B cell (primary cell): ENCODE results near the gene DBP. TPM values are rescaled to one million over a fixed set of nuclear protein-coding genes. Genes with fewer than 3 reads are reported as not detected.

Experiments used
- ATAC-seq: fragments of 200-7000 bp; cut with Tn5 transposase; one replicate; pipeline ENCODE4 v1.10.0; 2021; ENCODE audit warnings: low read depth, mild to moderate bottlenecking, moderate number of reproducible peaks, moderate library complexity
- CTCF ChIA-PET: fragments of 350-600 bp; sonication (Branson Sonifier 250); formaldehyde crosslinking; loops from one replicate; lab custom pipeline; 2021; ENCODE audit warnings: antibody characterized with exemption, inconsistent platforms; lab: Charles Lee
- POLR2A ChIA-PET: fragments of 350-600 bp; sonication (Branson Sonifier 250); formaldehyde crosslinking; loops from one replicate; lab custom pipeline; 2021; ENCODE audit warnings: antibody characterized with exemption; lab: Charles Lee
- DNase-seq: peaks from one replicate; pipeline ENCODE4 v3.0.0; 2013
- H2AFZ ChIP-seq: 2 replicates; pipeline ENCODE4 v1.6.1; 2012; ENCODE audit warnings: mild to moderate bottlenecking, low read depth, low read length; ENCODE audit not compliant: insufficient read depth, poor library complexity, severe bottlenecking
- H3K27ac ChIP-seq, 2 donors: 1 replicate in 1 of 2; 2 replicates in 1 of 2; pipeline ENCODE4 v1.5.1; 2012 to 2013; ENCODE audit warnings: low read length in 2 of 2, mild to moderate bottlenecking in 2 of 2, moderate library complexity in 1 of 2
- H3K27me3 ChIP-seq, 4 experiments: fragments of 200-600 bp in 1 of 4; sonication (generic) in 1 of 4; replicated peaks in 1 of 4; 1 replicate in 2 of 4; 2 replicates in 2 of 4; pipeline versions ENCODE4 v1.6.1 to v1.7.0; 2013 to 2016; ENCODE audit warnings: low read length in 3 of 4, mild to moderate bottlenecking in 2 of 4, mixed read lengths in 1 of 4, moderate library complexity in 1 of 4; ENCODE audit not compliant: insufficient read depth in 4 of 4, control insufficient read depth in 3 of 4; ENCODE audit errors: control extremely low read depth in 1 of 4
- H3K36me3 ChIP-seq, 2 experiments: replicated peaks in 1 of 2; 1 replicate in 1 of 2; 2 replicates in 1 of 2; pipeline versions ENCODE4 v1.6.1 to v1.7.1; 2013; ENCODE audit warnings: low read length in 1 of 2; ENCODE audit not compliant: insufficient read depth in 2 of 2, control insufficient read depth in 1 of 2; ENCODE audit errors: control extremely low read depth in 1 of 2, extremely low read depth in 1 of 2
- H3K4me1 ChIP-seq, 2 donors: fragments of 200-600 bp in 1 of 2; sonication (generic) in 1 of 2; 1 replicate in 1 of 2; 2 replicates in 1 of 2; pipeline versions ENCODE4 v1.5.1 to v1.6.1; 2013 to 2017; ENCODE audit warnings: low read length in 2 of 2; ENCODE audit not compliant: control insufficient read depth in 2 of 2, insufficient read depth in 2 of 2
- H3K4me2 ChIP-seq: replicated peaks from 2 replicates; pipeline ENCODE3; 2012; ENCODE audit warnings: mild to moderate bottlenecking, low read depth, low read length; ENCODE audit not compliant: poor library complexity, severe bottlenecking
- H3K4me3 ChIP-seq, 5 experiments: fragments of 200-600 bp in 1 of 5; sonication (generic) in 1 of 5; 1 replicate in 3 of 5; 2 replicates in 2 of 5; pipeline versions ENCODE4 v1.5.1 to v1.7.0; 2011 to 2016; ENCODE audit warnings: low read length in 4 of 5, mild to moderate bottlenecking in 4 of 5, low read depth in 2 of 5, control low read depth in 1 of 5, moderate library complexity in 1 of 5; ENCODE audit not compliant: insufficient read depth in 1 of 5; ENCODE audit errors: control extremely low read depth in 1 of 5, extremely low read depth in 1 of 5
- H3K79me2 ChIP-seq: fragments of 200-600 bp; sonication (generic); one replicate; pipeline ENCODE4 v1.6.0; 2016; ENCODE audit warnings: low read length; ENCODE audit not compliant: control insufficient read depth, insufficient read depth
- H3K9ac ChIP-seq: fragments of 200-600 bp; sonication (generic); 2 replicates; pipeline ENCODE4 v1.6.1; 2017; ENCODE audit warnings: mild to moderate bottlenecking, low read length, moderate library complexity
- H3K9me3 ChIP-seq, 3 donors: one replicate each; pipeline versions ENCODE4 v1.6.1 to v1.7.1; 2013; ENCODE audit warnings: low read length in 2 of 3; ENCODE audit not compliant: control insufficient read depth in 2 of 3, insufficient read depth in 1 of 3; ENCODE audit errors: control extremely low read depth in 1 of 3
- H4K20me1 ChIP-seq: 2 replicates; pipeline ENCODE4 v1.6.0; 2012; ENCODE audit warnings: mild to moderate bottlenecking, low read length; ENCODE audit not compliant: insufficient read depth, control insufficient read depth, poor library complexity, severe bottlenecking
- H3K27ac Mint-ChIP-seq: one replicate; pipeline ENCODE4 v1.8.0; 2021; ENCODE audit warnings: mixed read lengths
- H3K27me3 Mint-ChIP-seq: one replicate; pipeline ENCODE4 v1.8.0; 2021; ENCODE audit warnings: mixed read lengths
- H3K4me1 Mint-ChIP-seq: one replicate; pipeline ENCODE4 v1.8.0; 2021; ENCODE audit warnings: mixed read lengths
- H3K4me3 Mint-ChIP-seq: one replicate; pipeline ENCODE4 v1.8.0; 2021; ENCODE audit warnings: mixed read lengths
- H3K9me3 Mint-ChIP-seq: one replicate; pipeline ENCODE4 v1.8.0; 2022; ENCODE audit warnings: mixed read lengths; ENCODE audit not compliant: insufficient read depth
- CTCF ChIP-seq: fragments of 200-600 bp; IDR thresholded peaks from one replicate; pipeline ENCODE4 v1.8.0; 2022; ENCODE audit warnings: antibody characterized with exemption, mild to moderate bottlenecking
- EZH2 ChIP-seq: IDR thresholded peaks from 2 replicates; pipeline ENCODE4 v1.6.1; 2012; ENCODE audit warnings: borderline replicate concordance, low read depth, mild to moderate bottlenecking, moderate library complexity, low read length; ENCODE audit not compliant: insufficient read depth, poor library complexity, severe bottlenecking
- WGBS: methylation state at CpG from one replicate; pipeline ENCODE4 v1.1.5; 2013; ENCODE audit warnings: missing lambda C conversion rate; ENCODE audit not compliant: insufficient coverage; 5-methylcytosine and 5-hydroxymethylcytosine counted together
- intact Hi-C: fragments of 100-400 bp; cut with micrococcal nuclease; formaldehyde crosslinking; loops from one replicate; pipeline ENCODE4 v1.10.0; 2022
- polyA plus RNA-seq: library from polyadenylated mRNA; depleted of rRNA; stranded (reverse); fragments of >200 nt; gene quantifications from 2 replicates; pipeline ENCODE4 v1.2.3, GENCODE V29; 2012
- total RNA-seq, 2 donors: library from RNA; stranded (reverse); fragments of 120-200 nt in 1 of 2; gene quantifications; 1 replicate in 1 of 2; 2 replicates in 1 of 2; pipeline versions ENCODE4 v1.2.3 to v1.2.4, GENCODE V29; 2013 to 2022

DBP gene
- total and polyA plus RNA-seq, 2 donors (not counting 1 experiment from before 2014, with no cell fraction given), result 23.5 to 33.0 TPM

GRCh38 chr19:48618916-48619691 is 18.1 kb downstream of the DBP start, which contains the start of the genes RPL18 and SPHK2:
Gene RPL18 (minus strand): TSS chr19:48619178. CDS start chr19:48619143, 35 bp downstream.
Gene SPHK2 (plus strand): TSS chr19:48619506. CDS start chr19:48620515, 1,009 bp downstream.
- Histone ChIP-seq H3K4me2 (peak within 1 kb of the TSS; percentile 89), H3K9me3 (no peaks in the 10 kb centered on the region), H4K20me1 (peaks cover 41% of the 10 kb centered on the region), H3K36me3 (peaks cover 0 to 41% of the 10 kb centered on the region in 2 experiments), H3K79me2 (peaks cover 17% of the 10 kb centered on the region), H3K27me3 (no peaks in the 10 kb centered on the region), H2AFZ (peak within 1 kb of the TSS; percentile 85), H3K27ac (peak within 1 kb of the TSS; percentile 87 to 91), H3K4me3 (peak within 1 kb of the TSS; percentile 95 to 100 (median 99)), H3K9ac (peak within 1 kb of the TSS; percentile 98), H3K4me1 (peaks cover 25 to 45% of the 10 kb centered on the region in 2 donors)
- peak; percentile 99 for DNase-seq
- ChIA-PET CTCF (interaction anchor here (1.0 to 3.9 kb wide), 7 partner anchors 9 to 364 kb away, joined by 3 to 25 read pairs (median 3); partner anchors contain the start of genes CARD8 and SPACA4), POLR2A (interaction anchor here (0.5 to 1.9 kb wide), 24 partner anchors 9 to 1767 kb away, joined by 3 to 23 read pairs (median 3); partner anchors contain the start of genes AKT1S1, CA11, CARD8 and DBP)
- intact Hi-C loops, result loop anchor here (1.0 to 2.0 kb wide), 9 partner anchors 11 to 449 kb away; partner anchors contain the start of genes CYTH2, DBP, GRWD1 and LIG1
- Mint-ChIP-seq H3K27me3 (no peaks in the 10 kb centered on the region), H3K4me1 (peaks cover 51% of the 10 kb centered on the region), H3K4me3 (peak within 1 kb of the TSS; percentile 98), H3K27ac (peak within 1 kb of the TSS; percentile 98), H3K9me3 (no peaks in the 10 kb centered on the region)
- WGBS, result under 1% methylated on average over 69 of the region's 69 CpGs
- TF ChIP-seq CTCF, result no peak
- TF ChIP-seq EZH2, result no peak
- ATAC-seq, result peak; percentile 82
